GM18508 (cell line): ENCODE data around the gene SH3YL1.

ENCODE experiments used
- ATAC-seq: cut with Tn5 transposase; IDR thresholded peaks from one replicate; pipeline ENCODE4 v1.9.1; 2021; ENCODE audit warnings: moderate number of reproducible peaks; ENCODE audit not compliant: insufficient read depth, unreplicated experiment

The SH3YL1 gene

DNA sequence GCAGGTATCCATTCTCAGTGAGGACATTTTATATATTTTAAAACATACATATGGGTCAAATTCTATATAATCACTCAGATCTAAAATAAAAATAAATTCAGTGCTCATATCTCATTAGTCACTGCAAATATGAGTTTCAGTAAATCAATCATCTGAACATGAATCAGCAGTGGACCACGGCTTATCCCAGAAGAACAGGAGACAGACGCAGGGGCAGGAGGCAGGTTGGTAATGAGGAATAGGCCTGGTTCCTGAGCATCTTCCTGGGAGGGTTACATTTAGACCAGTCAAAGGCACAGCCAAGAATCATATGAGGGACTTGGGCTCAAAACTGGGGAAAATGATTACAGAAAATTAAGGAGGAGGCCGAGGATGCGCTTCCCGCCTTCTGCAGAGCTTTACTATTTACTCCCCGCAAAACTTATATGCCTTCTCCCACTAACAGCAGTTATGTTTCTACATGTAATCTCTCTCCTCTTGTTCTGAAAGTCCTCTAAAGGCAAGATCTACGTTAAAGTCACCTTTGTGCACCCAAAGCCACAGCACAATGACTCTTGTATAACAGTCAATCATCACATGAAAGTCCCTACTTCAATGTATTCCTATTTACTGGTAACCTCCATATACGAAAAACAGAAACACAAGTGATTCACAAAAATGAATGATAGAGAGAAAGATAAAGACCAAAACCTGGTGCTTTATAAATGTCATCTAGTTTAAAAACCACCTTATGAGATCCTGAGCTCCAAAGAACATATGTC is 35.1 kb downstream of the SH3YL1 start:
- no peak for ATAC-seq

GRCh38 chr2:228115-228514 is 35.7 kb downstream of the SH3YL1 start:
- ATAC-seq = no peak

DNA sequence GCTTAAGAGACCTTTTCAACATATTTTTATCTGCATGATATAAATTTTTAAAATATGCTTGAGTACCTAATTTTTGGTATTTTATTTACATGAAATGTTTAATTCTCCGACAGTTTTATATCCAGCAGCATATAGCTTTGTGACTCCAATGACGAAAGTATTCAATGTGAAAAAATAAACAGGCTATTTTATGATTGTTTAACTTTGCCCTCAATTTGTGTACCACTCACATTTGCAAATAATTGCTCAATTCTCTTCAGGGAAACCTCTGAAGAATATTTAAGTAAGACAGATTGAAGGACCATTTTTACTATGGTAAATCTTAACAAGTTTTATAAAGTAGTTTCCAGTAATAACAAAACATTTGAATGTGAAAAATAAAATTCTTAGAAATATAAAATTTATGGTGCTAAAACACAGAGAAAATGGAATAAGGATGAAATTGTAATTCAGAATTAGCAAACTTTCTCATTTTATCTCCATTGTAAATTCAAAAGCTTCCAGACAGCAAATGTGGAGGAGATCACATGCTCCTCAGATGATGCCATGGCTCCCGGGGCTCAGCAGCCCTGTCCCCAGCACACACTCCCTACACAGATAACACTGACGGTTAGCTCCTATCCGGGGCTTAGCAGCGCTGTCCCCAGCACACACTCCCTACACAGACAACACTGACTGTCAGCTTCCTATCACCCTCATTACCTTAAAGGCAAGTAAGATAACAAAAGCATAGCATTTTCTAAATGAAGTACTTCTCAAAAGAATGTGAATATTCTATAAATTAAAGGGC is 39.7 kb downstream of the SH3YL1 start:
- ATAC-seq = no peak

DNA sequence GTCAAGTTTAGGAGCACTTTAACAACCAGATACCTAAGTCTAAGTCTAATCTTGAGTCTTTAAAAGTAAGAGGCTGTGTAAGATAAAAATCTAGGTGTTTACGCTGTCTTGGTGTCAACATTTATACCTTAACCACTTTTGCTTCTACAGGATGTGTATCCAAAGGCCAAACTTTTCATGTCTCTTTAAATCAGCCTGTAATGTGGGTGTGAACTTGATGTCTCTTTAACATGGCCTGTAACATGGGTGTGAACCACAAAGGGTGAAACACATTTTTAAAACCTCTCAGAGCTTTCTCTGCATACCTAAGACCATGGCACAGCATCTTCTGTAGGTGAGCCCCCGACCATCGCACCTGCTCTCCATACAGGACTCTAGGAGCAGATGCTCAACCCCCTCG is 40.4 kb downstream of the SH3YL1 start:
- ATAC-seq = no peak

DNA sequence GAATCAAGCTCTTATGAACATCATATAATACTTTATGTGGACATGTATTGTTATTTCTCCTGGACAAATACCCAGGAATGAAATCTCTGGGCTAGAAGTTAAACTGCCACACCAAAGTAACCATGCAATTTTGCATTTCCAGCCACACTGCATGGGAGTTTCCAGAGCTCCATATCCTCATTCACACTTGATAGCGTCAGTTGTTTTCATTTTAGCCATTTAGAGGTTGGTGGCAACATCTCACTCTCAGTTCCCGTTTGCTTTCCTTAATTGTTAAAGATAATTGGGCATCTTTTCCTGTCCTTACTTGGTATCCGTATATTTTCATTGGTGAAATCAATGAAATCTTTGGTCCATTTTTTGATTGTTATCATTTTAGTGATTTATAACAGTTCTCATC is 47.8 kb downstream of the SH3YL1 start:
- no peak for ATAC-seq

DNA sequence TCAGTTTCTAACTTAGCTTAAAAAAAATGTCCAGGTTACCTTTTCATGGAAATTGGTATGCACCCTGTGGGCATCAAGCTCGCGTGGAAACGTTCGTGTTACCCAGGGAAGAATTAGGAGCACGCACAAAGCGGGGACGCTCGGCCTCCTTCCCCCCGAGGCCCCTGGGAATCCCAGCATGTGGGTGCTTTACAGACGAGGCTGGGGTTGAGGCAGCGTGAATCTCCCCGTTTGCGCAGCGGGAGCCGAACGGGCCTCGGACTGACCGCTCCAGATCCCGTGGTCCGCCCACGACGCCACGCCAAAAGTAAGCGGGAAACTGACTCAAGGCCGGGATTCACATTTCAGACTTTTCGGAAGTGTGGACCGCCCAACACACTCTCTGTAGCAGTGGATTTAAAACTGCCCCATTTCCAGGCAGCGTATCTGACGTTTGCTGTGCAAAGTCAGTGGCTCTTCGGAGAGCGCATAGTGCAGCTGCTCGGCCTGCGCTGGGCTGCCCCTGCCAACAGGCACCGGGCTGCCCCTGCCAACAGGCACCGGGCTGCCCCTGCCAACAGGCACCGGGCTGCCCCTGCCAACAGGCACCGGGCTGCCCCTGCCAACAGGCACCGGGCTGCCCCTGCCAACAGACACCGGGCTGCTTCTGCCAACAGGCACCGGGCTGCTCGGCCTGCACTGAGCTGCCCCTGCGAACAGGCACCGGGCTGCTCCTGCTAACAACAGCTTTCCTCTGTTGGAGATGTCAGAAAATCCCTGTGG is 49.7 kb downstream of the SH3YL1 start:
- ATAC-seq = no peak

- no peak for ATAC-seq
Observed at GRCh38 chr2:211486-212184, 52.2 kb downstream of the SH3YL1 start.

DNA sequence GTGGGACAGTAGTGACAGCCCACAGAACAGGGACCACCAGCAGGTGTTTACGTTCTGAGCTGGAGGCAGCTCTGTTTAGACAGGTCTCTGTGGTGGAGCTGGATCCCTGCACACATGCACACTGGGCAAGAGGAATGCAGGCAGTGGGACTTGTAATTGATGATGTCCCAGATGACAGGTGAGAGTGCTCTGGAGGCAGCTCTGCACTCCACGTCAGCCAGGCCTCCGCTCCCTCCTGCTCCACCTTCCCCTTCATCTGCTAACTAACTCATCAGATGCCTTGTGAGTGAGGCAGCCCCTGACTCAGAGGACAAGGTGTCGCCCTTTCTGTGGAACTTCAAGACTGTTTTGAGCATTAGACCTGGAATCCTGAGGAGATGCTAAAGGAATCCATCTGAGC is 53.2 kb downstream of the SH3YL1 start:
- ATAC-seq = no peak

DNA sequence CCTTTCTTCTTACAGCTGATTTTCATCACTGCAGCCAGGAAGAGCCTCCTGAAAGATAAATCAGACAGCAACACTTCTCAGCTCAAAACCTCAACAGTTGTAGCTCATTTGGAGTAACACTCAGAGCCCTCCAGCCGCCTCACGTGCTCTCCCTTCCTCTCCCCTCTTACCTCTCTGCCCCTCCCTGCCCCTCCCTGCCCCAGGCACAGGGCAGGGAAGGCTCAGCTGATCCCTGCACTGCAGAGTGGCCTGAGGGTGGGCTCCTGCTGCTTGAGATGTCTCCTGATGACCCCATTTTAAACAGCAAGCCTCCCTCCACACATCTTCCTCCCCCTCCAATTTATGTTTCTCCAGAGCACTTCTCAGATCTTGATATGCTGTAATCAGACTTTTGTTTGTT is 54.4 kb downstream of the SH3YL1 start:
- ATAC-seq = no peak

DNA sequence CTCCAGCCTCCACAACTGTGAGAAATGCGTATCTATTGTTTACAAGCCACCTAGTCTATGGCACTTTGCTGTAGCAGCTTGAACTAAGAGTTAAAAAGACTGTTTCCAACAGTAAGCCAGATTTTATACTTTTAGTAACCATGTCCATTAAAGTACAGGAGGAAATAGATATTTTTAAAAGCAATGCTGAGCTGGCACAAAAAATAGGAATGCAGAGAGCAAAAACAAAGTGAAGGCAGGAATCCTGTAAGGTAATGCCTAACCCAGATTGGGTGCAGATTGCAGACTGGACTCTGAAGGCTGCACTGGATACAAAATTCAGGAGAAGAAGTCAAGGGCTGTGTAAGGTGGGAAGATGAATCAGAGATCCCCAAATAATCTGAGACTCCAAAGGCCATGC is 55.5 kb downstream of the SH3YL1 start:
- no peak for ATAC-seq

GRCh38 chr2:203984-204383 is 59.8 kb downstream of the SH3YL1 start:
- no peak for ATAC-seq

DNA sequence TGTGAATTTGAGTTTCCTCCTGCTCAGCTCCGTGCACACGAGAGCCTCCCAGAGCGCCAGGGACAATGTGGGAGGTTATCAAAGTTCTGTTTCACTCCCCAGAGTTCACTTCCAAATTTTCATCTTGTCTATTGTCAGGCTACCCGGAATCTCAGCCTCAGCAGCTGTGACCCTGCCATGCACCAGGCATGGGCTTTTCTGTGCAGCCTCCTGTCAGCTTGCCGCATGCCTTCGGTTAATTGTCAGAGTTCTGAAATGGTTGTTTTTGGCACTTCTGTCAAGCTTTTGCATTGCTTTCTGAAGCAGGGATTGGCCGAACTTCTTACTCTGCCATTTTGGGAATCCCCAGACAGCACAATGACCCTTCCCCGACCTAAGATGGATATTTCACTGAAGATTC is 60.4 kb downstream of the SH3YL1 start:
- ATAC-seq = no peak

DNA sequence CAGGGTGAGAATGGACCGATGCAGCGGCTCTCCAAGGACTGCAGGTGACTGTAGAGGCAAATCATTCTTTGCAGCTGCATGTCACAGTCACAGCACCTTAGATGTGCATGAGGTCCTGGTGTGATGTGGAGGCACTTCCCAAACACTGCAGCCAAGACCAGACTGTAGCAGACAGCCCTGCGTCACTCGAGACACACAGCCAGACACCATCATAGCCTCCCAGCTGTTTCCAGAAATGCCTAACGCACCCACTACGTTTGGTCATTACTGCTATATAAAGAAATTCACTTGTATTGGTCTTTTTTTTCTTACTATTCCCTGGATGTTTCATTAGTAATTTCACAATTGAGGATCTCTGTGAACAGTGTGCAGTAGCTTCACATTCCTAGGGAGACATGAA is 60.9 kb downstream of the SH3YL1 start:
- ATAC-seq = no peak

DNA sequence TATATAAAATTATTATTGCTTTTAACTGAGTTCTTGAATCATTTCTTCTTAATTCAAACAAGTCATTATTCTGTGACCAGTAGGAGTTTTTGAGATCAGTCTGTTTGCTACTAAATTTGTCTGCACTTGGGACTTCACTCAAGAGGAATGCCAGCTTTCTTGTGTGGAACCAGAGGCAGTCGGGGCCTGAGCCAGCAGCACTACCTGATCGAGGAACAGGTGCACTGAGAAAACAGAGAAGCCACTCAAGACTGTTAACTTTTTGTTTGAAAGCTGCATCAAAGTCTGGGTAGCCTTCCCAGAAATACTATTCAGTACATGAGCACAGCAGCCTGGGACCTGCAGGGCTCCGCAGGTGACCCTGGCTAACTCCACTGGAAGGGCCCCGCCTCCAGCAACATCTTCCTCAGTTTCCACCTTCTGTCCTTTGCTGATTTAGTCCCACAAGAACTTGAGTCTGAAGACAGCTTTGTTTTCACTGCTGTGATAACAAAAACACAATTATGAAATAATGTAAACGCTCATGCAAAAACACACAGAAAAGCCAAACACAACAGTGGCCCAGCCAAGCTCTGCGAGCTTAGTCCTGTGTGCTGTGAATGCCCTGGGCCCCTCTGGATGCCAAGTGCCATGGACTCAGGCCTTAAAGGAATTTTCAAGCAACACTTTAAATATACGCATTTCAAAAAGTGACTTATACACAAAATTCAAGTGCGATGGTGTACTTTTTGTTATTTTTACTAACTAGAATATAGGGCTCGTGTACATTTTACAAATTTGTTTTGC is 62.0 kb downstream of the SH3YL1 start:
- ATAC-seq = no peak

- ATAC-seq = no peak
Observed at GRCh38 chr2:199041-199966, 64.5 kb downstream of the SH3YL1 start.

- ATAC-seq = no peak
Observed at GRCh38 chr2:196406-196805, 67.4 kb downstream of the SH3YL1 start.

- ATAC-seq = no peak
Observed at GRCh38 chr2:195932-196331, 67.9 kb downstream of the SH3YL1 start.

DNA sequence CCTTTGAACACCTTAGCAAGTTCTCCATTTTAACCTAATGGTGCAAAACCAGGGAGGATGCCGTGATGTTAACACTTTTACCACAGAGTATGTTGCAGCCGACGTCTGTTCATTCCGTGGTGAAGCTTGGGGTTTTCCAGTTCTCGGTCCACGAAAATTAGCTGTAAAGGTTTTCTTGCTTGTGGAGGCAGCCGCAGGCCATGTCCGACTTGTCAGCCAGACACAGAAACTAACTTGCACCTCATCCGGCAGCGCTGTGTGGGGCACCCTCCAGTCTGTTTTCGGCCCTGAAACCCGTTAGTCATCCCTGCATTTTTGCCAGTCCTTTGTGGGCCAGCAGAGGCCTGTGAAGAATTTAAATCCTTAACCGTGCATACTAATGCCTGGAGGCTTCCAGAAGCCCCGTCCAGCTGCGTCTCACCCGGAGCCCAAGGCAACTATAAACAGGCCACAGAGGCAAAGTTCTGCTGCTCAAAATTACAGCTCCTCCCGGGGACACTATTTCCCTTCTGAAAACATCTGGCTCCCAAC is 70.6 kb downstream of the SH3YL1 start:
- ATAC-seq = no peak
